GM21526 (cell line): Measurements from ENCODE around the gene CTSO.
"Not testable (repeated sequence)": the region's sequence is repeated elsewhere in the genome, so short reads cannot be mapped to it uniquely, and the experiment has no call there.

Experiments
- ATAC-seq: cut with Tn5 transposase; IDR thresholded peaks from one replicate; pipeline ENCODE4 v1.9.1; 2021; ENCODE audit warnings: moderate library complexity; ENCODE audit not compliant: unreplicated experiment, low FRiP score

Gene CTSO

DNA sequence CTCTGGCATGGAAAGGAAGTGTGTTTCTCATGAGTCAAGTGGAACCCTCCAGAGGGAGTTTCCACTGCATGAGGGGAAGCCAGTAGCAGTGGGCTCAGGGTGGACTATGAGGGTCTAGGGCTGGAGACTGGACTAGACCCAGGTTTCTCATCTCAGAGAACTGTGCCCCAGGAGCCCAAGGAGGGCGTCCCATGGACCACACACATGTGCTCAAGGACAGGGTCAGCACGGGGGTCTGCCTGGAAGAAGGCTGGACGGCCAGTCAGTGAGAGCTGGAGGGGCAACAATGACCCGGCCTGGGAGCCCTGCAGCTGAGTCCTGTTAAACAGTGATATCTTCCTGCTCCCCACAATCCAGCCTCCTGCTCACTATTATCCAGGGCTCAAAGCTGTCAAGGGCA is 5.8 kb upstream of the CTSO start:
- no peak for ATAC-seq

DNA sequence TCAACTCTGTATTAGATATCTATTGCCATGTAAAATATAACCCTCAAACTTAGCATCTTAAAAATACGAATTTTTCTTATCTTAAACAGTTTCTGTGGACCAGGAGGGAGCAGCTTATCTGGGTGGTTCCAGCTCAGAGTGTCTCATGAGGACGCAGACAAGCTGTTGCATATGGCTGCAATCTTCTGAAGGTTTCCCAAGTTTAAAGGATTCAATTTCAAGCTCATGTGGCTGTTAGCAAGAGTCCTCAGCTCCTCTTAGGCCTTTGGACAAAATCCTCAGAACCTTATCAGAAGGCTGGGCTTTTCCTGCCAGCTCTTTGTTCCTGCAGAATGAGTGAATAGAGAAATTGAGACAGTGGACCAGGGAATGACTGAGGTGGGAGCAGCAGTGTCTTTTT is 2.8 kb upstream of the CTSO start:
- ATAC-seq = no peak

DNA sequence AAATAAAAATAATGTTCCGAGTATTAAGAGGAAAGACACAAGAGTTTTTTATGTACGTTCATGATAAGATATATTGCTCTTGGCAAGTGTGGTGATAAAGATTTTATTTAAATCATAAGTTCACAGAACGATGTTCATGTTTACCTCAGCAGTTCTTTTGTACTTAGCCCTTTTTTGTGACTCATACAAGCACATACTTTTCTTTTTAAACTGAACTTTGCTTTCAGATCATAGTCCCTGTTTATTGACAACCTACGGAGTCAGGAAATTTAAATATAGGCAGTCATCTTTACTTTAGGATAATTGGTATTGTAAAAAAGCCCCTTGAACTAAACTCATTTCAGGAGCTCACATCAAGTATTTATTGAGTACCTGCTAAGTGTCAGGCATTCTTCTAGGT is 1.3 kb upstream of the CTSO start:
- ATAC-seq = no peak

DNA sequence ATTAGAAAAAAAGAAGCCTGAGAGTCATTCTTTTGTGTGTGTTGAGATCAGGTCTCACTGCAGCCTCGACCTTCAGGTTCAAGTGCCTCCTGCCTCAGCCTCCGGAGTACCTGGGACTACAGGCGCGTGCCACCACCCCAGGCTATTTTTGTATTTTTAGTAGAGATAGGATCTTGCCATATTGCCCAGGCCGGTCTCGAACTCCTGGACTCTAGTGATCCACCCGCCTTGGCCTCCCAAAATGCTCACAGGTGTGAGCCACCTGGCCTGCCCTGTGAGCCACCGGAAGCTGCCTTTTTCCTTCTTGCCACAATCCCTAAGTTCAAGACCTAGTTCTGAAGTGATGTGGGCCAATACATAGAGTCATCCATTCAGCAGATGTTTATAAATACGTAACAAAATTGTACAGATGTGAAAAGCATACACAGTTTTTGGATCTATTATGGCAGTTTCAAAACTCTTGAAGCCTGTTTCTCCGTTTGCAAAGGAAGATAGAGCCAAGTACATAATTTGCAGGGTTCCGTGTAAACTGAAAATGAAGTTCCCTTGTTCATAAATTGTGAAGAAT is 536 bp upstream of the CTSO start:
- ATAC-seq = no peak

DNA sequence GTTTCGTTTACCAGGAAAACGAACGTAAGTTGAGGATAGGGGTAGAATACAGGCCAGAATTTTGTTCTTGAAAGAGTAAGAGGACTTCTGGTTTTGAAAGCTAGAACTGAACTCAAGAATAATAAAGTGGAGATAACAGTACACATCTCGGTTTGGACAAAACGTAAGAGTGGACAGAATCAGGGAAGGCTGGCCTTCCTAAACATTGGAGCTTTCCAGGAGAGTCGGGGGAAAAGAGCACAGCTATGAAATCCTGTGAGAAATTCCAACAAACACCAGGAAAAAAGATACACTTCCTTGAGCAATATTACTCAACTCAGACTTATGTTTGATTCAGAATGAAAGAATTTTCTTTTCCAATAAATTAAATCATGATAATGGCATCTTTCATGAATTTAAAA is 1.2 kb downstream of the CTSO start:
- no peak for ATAC-seq

DNA sequence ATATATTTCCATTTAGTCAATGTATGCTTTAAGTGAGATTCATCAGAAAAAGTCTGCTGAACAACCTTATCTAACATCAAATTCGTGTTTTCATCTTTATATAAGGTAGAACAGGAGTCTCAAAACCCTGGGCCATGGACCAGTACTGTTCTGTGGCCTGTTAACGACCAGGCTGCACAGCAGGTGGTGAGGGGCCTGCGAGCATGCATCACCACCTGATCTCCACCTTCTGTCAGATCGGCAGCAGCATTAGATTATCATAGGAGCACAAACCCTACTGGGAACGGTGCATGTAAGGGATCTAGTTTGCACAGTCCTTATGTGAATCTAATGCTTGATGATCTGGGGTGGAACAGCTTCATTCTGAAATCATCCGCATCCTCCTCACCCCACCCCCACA is 3.2 kb downstream of the CTSO start:
- ATAC-seq = no peak

DNA sequence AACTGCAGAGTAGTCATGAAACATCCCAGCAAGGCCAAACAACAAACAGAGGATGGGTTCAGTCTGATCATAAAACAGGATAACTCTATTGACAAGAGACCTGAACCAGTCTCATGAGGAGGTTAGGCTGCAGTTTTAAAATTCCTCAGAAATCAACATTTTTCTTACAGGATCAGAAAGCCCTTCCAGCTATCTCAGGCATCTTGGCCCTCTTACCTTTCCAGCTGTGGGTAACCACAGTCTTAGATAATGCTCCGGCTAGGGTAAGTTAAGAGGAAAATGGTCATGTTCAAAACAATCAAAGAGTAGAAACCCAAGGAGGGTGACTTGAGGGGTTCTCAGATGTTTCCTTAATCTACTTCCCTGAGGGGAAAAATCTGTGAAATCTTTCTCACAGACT is 5.1 kb downstream of the CTSO start:
- ATAC-seq = no peak

DNA sequence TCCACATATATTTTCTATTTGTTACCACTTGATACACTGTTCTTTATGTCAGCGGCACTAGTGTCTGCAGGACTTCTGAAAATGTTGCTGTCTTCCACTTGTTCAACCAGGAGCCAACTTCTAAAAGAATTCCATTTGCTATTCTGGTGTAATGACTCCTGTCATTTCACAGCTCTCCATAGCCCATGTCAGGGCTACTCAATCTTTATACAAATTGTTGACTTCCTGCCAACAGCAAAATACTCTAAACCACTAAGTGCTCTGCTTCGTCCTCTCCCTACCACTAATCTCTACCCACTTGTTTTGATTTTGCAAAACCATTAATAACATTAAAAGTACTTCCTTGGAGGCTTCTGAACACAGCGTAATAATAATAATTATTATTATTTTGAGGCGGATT is 7.2 kb downstream of the CTSO start:
- no peak for ATAC-seq

DNA sequence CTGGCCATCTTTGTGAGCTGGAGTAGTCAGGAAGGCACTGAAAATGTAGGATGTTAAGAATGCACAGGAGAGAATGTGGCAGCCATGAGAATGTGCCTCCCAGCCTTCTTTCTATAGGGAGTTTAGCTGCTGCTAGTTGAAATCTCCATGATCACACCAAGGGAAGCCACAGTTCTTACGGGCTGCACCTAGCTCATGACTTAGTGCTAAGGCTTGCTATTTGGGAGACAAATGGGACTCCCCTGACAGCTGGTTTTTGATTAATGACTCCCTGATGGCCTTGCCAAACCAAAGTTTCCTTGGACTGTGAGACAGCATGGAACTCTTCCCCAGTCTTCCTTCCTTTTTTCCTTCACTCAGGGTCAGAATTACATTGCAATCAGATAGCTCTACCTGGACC is 9.2 kb downstream of the CTSO start:
- ATAC-seq = no peak

DNA sequence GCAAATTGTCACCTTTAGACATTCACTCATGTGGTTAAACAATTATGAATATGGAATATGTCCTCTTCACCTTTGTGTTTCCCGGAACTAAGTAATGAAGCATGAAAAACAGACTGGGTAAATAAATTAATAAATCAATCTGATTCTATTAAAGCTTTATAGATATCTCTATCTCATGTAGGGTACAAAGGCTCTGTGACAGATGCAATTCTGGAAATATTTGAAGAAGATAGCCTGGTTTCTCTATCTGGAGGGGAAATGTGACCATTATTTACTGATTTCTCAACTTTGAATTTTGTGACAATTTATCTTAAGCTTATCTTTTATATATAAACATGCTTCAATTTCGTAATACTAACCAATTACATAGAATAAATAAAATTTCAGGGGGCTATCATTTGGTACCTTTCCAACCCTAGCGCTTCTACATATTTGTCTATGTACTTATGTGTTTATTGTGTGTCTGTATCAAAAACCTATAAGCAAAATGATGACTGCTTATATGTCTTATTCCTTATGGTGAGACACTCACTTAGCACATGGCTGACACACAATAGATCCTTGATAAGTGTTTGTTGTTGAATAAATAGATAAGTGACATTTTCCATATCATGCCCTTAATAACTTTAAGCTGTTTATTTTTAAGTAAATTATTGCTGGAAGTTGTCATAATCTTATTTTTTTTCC is 9.9 kb downstream of the CTSO start:
- ATAC-seq = no peak

DNA sequence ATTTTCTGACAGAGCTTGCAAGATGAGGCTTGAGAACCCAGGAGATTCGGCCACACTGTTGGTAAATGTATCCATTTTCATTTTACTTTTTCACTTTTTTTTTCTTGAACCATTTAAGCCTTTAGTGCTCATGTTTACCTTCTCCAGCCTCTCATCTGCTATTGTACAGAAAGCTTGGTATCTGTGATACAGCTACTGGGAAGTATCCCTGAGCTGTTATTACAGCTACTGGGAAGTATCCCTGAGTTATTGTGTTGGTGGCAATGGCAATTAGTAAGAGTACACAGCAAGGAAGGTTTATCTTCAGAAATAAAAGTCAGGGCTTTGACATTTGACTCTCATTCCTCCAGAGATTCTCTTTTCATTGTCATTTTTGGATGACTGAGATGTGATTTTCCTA is 11.8 kb downstream of the CTSO start:
- no peak for ATAC-seq

DNA sequence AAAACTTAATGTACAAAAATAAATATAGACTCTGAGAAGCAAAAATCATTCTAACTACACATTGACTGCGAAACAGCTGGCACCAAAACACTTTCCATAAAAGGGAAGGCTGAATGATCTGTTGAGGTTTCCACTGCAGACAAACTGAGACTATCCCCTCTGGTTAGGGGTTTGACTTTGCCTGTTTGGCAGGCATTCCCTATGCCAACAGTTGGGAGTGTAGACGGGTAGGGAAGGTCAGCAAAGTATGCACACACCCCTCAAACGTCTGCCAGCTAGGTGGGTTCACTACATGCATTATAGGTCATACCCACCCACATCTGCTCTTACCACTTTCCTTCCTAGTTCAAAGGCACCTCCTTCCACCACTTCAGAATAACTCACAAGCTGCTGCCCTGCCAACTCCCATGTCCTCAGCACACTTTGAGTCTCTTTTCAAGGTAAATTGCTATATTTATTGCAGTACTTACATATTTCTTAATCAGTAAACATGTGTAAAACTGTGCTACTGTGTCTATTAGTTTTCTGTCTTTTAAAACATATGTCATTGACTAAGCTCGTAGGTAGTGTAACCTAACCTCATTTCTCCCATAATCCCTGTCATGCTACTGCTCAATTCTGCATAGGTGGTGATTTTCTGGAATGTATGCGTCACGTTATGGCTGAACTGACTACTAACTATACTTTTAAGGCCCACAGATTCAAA is 12.4 kb downstream of the CTSO start:
- ATAC-seq = no peak

DNA sequence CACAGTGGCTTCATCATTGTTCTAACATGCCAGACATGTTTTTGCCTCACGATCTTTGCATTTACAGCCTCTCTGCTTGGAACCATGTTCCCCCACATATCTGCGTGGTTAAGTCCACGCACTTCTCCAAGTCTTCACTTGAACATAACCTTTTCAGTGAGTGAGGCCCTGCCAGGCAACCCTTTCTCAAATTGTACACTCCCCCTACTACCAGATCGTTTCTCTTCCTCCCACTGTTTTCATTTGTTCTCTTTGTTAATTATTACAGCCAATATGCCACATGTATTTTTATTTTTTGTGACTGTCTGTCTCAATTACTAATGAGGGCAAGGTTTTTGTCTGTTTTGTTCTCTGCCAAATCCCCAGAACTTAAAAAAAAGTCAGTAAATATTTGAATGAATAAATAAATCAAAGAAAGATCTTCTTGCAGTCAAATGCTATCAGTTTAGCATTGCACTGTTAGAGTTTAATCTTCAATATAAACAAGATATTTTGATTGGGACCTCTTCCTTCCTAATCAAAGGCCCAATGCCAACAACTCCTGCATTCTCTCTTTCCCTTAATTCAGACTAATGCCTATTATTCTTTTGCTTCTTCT is 18.2 kb downstream of the CTSO start:
- no peak for ATAC-seq

DNA sequence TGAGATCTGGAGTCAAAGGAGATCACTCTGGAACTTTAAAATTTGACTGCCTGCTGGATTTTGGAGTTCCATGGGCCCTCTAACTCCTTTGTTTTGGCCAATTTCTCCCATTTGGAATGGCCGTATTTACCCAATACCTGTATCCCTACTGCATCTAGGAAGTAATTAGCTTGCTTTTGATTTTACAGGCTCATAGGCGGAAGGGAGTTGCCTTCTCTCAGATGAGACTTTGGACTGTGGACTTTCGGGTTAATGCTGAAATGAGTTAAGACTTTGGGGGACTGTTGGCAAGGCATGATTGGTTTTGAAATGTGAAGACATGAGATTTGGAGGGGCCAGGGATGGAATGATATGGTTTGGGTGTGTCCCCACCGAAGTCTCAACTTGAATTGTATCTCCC is 19.0 kb downstream of the CTSO start:
- ATAC-seq = not testable (repeated sequence)

DNA sequence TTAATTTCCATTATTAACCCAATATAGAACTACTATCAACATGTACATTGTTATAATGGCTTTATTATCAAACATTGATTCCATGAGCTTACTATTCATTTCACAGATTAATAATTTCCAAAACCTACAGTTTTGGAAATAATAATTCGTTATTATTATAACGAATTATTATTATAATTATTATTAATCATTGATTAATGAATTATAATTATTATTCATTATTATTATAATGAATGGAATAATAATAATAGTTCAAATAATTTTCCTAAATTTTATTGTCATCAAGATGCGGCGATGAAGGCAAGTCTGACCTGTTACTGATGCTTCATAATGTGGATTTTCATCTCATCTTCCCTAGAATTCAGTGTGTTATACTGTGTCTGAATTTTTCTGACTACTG is 22.0 kb downstream of the CTSO start:
- no peak for ATAC-seq

DNA sequence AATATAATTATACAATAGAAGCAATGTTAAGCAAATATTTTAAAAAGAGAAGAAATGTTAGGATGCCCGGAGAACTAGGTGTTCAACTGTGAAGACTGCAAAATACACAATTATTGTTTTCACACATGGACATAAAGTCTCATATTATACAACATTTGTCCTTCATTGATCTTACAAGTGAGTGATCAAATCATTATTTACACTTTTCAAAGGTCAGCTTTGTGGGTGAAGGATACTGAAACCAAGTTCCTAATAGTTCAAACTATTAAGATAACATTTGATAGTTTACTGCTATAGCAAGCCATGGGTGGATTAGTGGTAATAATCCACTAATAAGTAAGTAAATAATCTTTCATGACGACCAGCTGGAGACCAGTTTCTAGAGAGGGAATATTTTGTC is 23.3 kb downstream of the CTSO start:
- ATAC-seq = no peak

DNA sequence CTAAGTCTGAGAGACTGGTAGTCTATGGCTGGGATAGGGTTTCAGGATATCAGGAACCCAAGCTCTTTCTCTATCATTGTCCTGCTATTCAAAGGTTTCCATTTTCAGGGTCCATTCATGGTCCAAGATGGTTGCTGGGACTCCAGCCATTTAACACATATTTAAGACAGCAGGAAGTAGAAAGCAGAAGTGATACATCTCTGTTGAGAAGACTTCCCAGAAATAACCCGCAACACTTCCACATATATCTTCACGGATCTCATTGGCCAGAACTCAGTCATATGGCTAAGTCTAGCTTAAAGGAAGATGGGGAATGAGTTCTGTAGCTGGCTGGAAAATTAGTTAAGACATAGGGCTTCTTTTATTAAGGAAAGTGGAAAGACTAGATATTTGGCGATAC is 23.8 kb downstream of the CTSO start:
- no peak for ATAC-seq

DNA sequence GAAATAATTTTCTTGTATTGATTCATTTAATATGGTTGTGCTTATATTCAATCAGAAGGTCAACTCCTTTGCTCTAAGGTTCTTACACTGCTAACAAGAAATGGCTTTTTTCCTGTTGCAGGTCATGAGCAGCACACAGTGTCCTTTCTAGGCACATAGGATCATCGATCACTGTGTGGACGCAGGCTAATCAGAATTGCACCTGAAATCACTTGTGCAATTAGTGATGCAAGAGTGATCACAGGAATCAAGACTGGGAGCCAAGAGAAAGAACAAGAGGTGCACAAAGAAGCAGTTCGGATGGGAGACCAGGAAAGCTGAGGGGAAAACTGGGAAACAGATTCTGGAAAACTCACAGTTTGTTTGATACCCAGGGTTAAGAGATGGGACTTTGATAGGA is 29.0 kb downstream of the CTSO start:
- ATAC-seq = no peak

DNA sequence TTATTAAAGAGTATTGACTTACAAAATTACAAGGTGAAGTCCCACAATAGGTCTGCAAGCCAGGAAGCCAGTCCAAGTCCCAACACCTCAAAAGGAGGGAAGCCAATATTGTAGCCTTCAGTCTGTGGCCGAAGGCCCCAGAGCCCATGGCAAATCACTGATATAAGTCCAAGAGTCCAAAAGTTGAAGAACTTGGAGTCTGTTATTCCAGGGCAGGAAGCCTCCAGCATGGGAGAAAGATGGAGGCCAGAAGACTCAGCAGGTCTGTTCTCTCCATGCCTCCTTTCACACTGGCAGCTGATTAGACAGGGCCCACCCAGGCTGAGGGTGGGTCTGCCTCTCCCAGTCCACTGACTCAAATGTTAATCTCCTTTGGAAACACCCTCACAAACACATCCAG is 32.1 kb downstream of the CTSO start:
- no peak for ATAC-seq

DNA sequence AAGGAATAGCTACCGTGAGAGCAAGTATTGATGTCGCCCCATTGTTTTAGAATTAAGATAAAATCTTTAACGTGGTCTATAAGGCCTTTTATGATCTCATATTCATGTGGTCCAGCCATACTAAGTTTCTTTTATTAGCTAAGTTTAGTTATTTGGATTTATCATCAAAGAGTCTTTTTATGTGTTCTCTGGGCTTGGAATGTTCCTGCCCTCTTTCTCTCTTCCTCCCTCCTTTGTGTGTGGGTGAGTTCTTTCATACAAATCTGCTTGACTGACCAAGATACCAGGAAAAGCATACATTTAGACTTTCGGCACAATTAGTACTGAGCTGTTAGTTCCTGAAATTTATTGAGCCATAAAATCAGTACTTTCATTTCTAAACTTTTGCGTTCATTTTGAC is 38.9 kb downstream of the CTSO start:
- ATAC-seq = no peak

DNA sequence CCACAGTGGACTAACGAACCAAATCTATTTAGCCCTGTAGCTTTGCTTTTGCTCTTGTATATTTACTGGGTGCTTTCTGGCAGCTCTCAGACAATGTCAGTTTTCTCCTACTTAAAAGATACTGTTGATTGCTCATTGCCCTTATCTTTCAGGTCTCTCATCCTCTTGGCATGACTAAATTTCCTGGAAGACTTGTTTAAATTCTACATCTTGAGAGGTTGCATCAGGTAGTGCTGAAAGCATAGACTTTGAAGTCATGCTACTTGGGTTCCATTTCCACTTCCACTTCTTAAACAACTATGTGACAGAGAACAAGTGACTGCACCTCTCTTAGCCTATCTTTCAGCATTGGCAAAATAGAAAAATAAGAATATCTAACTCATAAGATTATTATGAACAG is 41.8 kb downstream of the CTSO start:
- ATAC-seq = no peak
